GM19438 (cell line): ENCODE measurements around the gene RXFP4.
"Not testable (repeated sequence)": the region's sequence is repeated elsewhere in the genome, so short reads cannot be mapped to it uniquely, and the experiment has no call there.

Experiments used
- ATAC-seq: cut with Tn5 transposase; IDR thresholded peaks from one replicate; pipeline ENCODE4 v1.9.1; 2021; ENCODE audit warnings: low read depth; ENCODE audit not compliant: unreplicated experiment

Gene RXFP4

DNA sequence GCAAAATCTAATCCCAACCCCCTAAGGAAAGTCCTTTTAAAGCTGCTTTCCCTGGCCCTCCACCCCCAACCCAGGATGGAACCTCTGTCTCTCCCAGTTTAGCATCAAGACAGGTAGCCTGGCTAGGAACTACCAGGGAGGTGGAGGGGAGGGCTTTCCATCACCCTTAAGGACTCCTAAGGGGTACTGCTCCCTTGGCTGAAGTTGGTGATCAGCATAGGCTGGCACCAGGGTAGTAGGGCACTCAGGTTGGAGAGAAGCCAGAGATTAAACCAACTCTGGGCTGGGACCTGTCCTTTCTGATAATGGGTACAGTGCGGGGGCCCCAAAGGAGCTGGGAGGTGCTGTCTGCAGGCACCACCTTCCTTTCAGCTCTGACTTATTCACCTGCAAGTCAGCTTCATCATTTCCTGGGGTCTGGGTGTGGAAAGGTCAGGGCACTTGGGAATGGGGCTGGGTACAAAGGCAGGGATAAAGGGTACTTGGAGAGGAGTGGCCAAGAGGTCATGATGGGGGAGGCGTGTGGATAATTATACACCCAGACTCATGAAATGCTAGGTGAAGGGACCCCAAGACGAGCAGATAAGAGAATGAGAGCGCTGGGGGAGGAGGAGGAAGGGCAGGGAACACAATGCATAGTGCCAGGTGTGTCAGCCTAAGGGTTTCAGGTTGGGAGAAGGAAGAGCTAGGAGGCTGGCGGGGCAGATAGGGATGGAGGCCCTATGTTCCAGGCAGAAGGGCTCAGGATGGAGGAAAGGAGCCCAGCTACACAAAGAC, 35.7 kb downstream of the RXFP4 start:
- ATAC-seq, result no peak

GRCh38 chr1:155977690-155978324, 36.4 kb downstream of the RXFP4 start:
- no peak for ATAC-seq

GRCh38 chr1:155978325-155978972, 37.0 kb downstream of the RXFP4 start, which contains the start of gene ARHGEF2:
Gene ARHGEF2 (minus strand): TSS chr1:155978547. CDS start chr1:155978427, 120 bp downstream.
- ATAC-seq, result no peak

GRCh38 chr1:155978973-155979429, 37.6 kb downstream of the RXFP4 start:
- ATAC-seq, result no peak

GRCh38 chr1:155979597-155980343, 38.3 kb downstream of the RXFP4 start:
- ATAC-seq, result no peak

- no peak for ATAC-seq
Observed at GRCh38 chr1:155981266-155982088, 40.0 kb downstream of the RXFP4 start.

GRCh38 chr1:155982106-155982505, 40.7 kb downstream of the RXFP4 start:
- no peak for ATAC-seq

DNA sequence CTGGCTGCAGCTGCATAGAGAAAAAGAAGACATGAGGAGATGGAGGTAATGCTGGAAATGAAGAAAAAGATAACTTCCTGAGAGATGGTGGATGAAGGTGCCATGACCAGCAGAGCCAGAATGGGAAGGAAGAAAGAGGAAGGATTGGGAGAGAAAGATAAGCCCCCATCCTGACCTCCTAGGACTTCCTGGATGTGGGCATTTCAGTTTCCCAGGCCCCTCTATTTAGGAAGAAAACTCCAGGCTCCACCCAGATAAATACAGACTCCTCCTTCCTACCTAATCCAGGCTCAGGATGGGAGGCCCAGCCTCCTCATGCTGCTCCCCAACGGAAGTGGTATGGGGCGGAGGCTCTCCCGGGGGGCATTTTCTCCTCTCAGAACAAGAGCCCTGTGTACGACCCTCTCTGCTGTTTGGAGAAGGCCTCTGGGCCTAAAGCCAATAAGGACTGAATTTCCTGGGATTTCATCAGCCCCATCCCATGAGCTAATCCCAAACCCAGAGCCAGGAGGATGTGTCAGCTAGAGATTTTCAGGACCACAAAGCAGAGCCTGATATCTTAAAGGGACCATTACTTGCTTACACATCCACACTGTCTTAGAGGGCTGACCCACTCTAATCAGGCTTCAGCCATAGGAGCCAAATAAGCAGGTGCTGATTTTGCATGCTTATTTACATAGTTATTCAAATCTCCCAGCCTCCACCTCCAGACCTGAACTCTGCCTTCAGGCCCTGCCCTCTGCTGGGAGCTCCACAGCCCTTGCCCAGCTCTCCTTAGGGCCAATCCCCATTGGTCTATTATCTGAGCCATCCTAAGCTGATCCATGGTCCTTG, 42.0 kb downstream of the RXFP4 start:
- ATAC-seq, result no peak

- ATAC-seq, result no peak
Observed at GRCh38 chr1:155984341-155984740, 42.9 kb downstream of the RXFP4 start.

DNA sequence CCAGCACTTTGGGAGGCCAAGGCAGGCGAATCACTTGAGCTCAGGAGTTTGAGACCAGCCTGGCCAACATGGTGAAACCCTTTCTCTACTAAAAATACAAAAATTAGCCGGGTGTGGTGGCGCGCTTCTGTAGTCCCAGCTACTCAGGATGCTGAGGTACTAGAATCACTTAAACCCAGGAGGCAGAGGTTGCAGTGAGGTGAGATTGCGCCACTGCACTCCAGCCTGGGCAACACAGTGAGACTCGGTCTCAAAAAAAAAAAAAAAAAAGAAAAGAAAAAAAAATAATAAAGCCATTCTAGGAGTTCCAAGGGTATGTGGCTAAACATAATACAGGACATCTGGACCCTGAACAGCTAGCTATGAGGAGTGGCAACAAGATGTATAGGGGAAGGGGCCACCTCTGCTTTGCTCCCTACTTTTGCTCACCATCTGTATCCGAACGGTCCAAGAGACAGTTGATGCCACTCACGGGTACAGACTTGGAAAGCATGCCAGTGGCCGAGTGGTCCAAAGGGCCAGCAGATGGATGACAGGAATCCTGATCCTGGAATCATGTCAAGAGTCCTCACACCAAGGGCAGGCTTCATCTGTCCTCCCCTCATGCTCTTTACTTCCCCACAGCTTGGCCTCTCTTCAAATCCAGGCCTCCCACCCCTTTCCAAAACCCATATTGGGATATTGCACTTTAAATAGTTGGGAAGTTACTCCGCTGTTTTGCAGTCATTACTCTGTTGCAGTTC, 43.6 kb downstream of the RXFP4 start:
- ATAC-seq, result not testable (repeated sequence)

DNA sequence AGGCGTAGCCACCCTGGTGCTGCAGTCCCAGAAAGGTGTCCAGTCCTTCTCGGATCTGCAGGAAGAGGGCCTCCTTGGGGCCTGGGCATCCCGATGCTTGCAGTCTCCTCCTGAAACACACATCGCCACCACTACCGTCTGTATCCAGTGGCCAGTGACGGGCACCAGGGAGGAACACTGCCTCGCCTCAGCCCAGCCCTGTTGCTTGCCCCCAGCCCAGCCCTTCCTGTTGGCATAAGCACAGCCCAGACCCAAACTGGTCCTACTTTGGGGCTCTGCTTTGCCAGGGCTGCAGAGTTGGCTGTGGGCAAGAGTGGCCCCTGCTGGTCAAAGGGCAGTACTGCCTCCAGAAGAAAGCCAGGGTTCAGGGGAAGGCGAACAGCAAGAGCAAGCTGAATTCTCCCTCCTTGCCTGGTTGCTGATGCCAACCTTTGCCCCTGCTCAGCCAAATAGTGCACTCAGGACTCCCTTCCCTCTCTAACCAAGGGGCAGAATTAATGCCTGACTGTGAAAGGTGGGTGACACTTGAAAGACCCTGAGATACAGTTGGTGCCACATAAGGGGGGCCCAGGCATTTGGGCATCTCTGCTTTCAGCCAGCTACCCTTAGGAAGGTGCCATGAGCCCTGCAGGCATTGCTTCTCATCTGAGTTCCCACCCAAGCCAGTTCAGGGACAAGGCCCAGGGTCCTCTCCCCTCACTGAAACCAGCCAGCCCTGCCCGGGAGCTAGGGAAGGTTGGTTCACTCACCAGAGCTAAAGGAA, 48.0 kb downstream of the RXFP4 start:
- ATAC-seq, result no peak

- ATAC-seq, result no peak
Observed at GRCh38 chr1:155990005-155990739, 48.7 kb downstream of the RXFP4 start.
